IPS-18a (cell line): Measurements from ENCODE around the gene CDCA4.
"Not testable (repeated sequence)": the region's sequence is repeated elsewhere in the genome, so short reads cannot be mapped to it uniquely, and the experiment has no call there.

Experiments used
- H3K27ac ChIP-seq: one replicate; pipeline ENCODE4 v1.5.1; 2013; ENCODE audit warnings: low read length
- H3K27me3 ChIP-seq: one replicate; pipeline ENCODE4 v1.6.1; 2013; ENCODE audit warnings: mild to moderate bottlenecking, low read length; ENCODE audit not compliant: control insufficient read depth, insufficient read depth
- H3K36me3 ChIP-seq: one replicate; pipeline ENCODE4 v1.6.1; 2013; ENCODE audit warnings: low read depth, low read length; ENCODE audit not compliant: control insufficient read depth
- H3K4me1 ChIP-seq: one replicate; pipeline ENCODE4 v1.6.1; 2013; ENCODE audit warnings: low read depth, low read length; ENCODE audit not compliant: control insufficient read depth
- H3K4me3 ChIP-seq: one replicate; pipeline ENCODE4 v1.5.1; 2013; ENCODE audit warnings: low read length
- H3K9ac ChIP-seq: one replicate; pipeline ENCODE4 v1.6.1; 2013; ENCODE audit warnings: mild to moderate bottlenecking, low read length, moderate library complexity
- H3K9me3 ChIP-seq: one replicate; pipeline ENCODE4 v1.6.1; 2013; ENCODE audit warnings: low read depth, low read length; ENCODE audit not compliant: control insufficient read depth

CDCA4 gene

DNA sequence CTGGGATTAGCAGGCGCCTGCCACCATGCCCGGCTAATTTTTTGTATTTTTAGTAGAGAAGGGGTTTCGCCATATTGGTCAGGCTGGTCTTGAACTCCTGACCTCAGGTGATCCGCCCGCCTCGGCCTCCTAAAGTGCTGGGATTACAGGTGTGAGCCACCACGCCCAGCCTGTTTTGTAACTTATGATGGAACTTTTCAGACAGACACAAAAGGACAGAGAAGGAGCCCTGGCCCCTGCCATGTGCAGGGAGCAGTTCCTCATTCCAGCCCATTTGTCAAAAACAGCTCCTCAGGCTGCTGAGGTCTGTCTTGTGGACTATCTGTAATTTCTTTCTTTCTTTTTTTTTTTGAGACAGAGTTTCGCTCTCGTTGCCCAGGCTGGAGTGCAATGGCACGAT is 42.6 kb upstream of the CDCA4 start:
- not testable (repeated sequence) for H3K27me3 ChIP-seq, H3K9me3 ChIP-seq, H3K4me1 ChIP-seq, H3K9ac ChIP-seq, H3K36me3 ChIP-seq, H3K27ac ChIP-seq, H3K4me3 ChIP-seq

GRCh38 chr14:105063056-105063455 is 42.2 kb upstream of the CDCA4 start:
- Histone ChIP-seq H3K4me3 (no peak overlapping the region), H3K9me3 (no peaks in the 10 kb centered on the region), H3K9ac (no peak overlapping the region), H3K4me1 (no peaks in the 10 kb centered on the region), H3K27me3 (no peaks in the 10 kb centered on the region), H3K36me3 (no peaks in the 10 kb centered on the region), H3K27ac (no peak overlapping the region)

DNA sequence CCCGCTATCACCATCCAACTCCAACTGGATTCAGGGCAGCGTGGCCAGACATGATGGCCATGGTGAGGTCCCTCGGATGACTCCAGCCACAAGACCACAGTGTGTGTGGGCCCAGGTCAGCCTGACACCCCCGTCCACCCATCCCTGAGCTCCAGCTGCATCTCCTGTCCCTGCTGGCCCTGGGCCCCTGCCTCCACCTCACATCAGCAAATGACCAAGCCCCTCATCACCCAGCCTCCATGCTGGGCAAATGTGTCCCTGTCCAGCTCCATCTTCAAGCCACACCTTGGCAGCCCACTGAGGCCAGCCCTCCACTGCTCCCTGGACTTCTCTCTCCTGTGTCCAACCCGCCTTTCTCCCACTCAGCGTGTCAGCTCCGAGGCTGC is 41.2 kb upstream of the CDCA4 start:
- Histone ChIP-seq H3K4me3 (no peak overlapping the region), H3K9ac (no peak overlapping the region), H3K27ac (no peak overlapping the region)

GRCh38 chr14:105061428-105062047 is 40.7 kb upstream of the CDCA4 start:
- H3K9me3 ChIP-seq, result no peaks in the 10 kb centered on the region
- H3K36me3 ChIP-seq, result no peaks in the 10 kb centered on the region
- H3K4me1 ChIP-seq, result peaks cover 2% of the 10 kb centered on the region
- H3K4me3 ChIP-seq, result no peak overlapping the region
- H3K27me3 ChIP-seq, result peaks cover 7% of the 10 kb centered on the region
- no peak overlapping the region for H3K27ac ChIP-seq
- no peak overlapping the region for H3K9ac ChIP-seq

More for the DNA sequence above, 41.2 kb upstream of the CDCA4 start:
- Histone ChIP-seq H3K36me3 (no peaks in the 10 kb centered on the region), H3K4me1 (no peaks in the 10 kb centered on the region), H3K27me3 (peaks cover 2% of the 10 kb centered on the region), H3K9me3 (no peaks in the 10 kb centered on the region)

GRCh38 chr14:105060751-105061427 is 40.0 kb upstream of the CDCA4 start:
- no peaks in the 10 kb centered on the region for H3K9me3 ChIP-seq
- peaks cover 14% of the 10 kb centered on the region for H3K27me3 ChIP-seq
- H3K36me3 ChIP-seq, result no peaks in the 10 kb centered on the region
- peaks cover 5% of the 10 kb centered on the region for H3K4me1 ChIP-seq
- H3K4me3 ChIP-seq, result no peak overlapping the region
- no peak overlapping the region for H3K27ac ChIP-seq
- H3K9ac ChIP-seq, result no peak overlapping the region

GRCh38 chr14:105059925-105060565 is 39.2 kb upstream of the CDCA4 start:
- Histone ChIP-seq H3K9me3 (no peaks in the 10 kb centered on the region), H3K4me1 (peaks cover 5% of the 10 kb centered on the region), H3K9ac (no peak overlapping the region), H3K36me3 (no peaks in the 10 kb centered on the region), H3K27ac (no peak overlapping the region), H3K4me3 (no peak overlapping the region), H3K27me3 (peaks cover 22% of the 10 kb centered on the region)

DNA sequence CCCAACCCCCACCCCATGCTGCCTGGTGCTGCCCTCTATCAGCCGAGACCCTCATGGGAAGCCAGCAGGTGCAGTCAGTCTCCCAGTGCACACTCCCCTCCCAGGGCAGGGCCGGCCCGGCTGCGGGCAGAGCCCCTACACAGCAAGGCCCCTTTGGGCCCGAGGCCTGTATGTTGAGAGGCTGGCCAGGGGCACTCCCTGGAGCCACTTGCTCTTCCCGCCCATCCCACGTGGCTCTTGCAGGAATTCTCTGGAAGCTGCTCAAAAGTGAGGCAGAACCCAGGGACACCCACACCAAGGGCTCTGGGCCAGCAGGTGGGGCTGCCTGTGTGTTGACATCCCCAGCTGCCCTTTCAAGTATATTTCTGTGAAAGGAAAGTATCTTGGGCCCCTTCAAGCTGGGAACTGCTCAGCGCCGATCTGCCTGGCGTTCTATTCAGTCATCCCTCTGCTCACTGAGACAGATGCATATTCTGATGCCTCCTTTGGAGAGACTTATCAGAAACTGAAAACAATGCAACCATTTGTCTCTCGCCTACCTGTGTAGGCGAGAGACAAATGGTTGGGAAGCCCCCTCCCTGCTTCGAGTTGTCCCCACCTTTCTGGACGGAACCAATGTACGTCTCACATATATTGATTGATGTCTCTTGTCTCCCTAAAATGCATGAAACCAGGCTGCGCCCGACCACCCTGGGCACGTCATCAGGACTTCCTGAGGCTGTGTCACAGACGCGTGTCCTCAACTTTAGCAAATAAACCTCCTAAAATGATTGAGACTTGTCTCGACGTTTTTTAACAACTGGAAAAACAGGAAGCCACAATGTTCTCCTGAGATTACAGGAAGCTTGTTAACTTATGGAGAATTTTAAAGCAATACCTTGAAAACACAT is 38.4 kb upstream of the CDCA4 start:
- Histone ChIP-seq H3K4me3 (no peak overlapping the region), H3K9ac (no peak overlapping the region), H3K4me1 (peaks cover 5% of the 10 kb centered on the region), H3K27ac (no peak overlapping the region), H3K9me3 (no peaks in the 10 kb centered on the region), H3K27me3 (peaks cover 24% of the 10 kb centered on the region), H3K36me3 (no peaks in the 10 kb centered on the region)

- Histone ChIP-seq H3K4me3 (no peak overlapping the region), H3K9ac (no peak overlapping the region), H3K4me1 (peaks cover 5% of the 10 kb centered on the region), H3K9me3 (no peaks in the 10 kb centered on the region), H3K27me3 (peaks cover 24% of the 10 kb centered on the region), H3K36me3 (no peaks in the 10 kb centered on the region), H3K27ac (no peak overlapping the region)
Observed at GRCh38 chr14:105058521-105059034, 37.7 kb upstream of the CDCA4 start.

DNA sequence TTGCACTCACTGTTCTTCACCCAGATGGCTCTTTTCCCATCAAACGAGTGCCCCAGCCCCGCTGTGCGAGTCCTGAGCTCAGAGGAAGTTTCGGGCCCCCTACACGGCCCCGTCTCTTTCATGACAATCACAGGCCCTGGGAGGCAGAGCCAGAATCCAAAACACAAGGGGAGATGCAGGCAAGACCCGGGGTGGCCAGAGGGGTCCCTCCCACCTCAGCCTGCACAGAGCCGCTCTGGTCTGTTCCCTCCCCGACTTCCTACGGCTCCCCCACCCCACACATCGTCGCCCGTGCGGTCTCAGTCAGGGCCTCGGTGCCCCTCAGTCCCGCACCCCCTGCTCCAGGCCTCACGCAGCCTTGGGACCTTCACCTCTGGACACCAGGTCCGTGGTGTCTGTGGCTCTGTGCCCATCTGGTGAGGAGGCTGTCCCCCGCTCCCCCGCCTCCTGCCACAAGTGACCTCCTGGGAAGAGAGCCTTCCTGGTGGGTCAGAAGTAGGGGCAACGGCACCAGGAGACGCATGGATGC is 35.5 kb upstream of the CDCA4 start:
- Histone ChIP-seq H3K27ac (no peak overlapping the region), H3K4me3 (peak overlapping the region; percentile 27), H3K4me1 (peaks cover 5% of the 10 kb centered on the region), H3K9ac (no peak overlapping the region), H3K27me3 (peaks cover 24% of the 10 kb centered on the region), H3K9me3 (no peaks in the 10 kb centered on the region), H3K36me3 (no peaks in the 10 kb centered on the region)

GRCh38 chr14:105055736-105056302 is 34.9 kb upstream of the CDCA4 start:
- peaks cover 24% of the 10 kb centered on the region for H3K27me3 ChIP-seq

DNA sequence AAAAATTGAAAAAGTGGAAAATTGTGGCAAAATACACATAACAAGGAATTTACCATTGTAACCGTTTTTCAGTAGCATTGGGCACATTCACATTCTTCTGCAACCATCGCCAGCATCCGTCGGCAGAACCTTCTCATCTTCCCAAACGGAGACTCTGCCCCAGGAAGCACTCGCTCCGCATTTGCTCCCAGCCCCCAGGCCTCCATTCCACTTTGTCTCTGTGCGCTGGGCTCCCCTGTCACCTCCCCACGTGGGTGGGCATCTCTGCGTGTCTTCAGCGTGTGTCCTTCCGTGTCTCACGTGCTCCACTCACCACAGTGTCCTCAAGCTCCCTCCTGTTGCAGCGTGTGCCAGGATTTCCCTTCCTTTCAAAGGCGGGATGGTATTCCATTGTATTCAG is 34.5 kb upstream of the CDCA4 start:
- no peaks in the 10 kb centered on the region for H3K9me3 ChIP-seq
- no peak overlapping the region for H3K4me3 ChIP-seq
- peaks cover 24% of the 10 kb centered on the region for H3K27me3 ChIP-seq
- no peak overlapping the region for H3K27ac ChIP-seq
- H3K4me1 ChIP-seq, result peaks cover 5% of the 10 kb centered on the region
- H3K9ac ChIP-seq, result no peak overlapping the region
- H3K36me3 ChIP-seq, result no peaks in the 10 kb centered on the region

More at GRCh38 chr14:105055736-105056302, 34.9 kb upstream of the CDCA4 start:
- no peak overlapping the region for H3K9ac ChIP-seq
- no peak overlapping the region for H3K27ac ChIP-seq
- no peaks in the 10 kb centered on the region for H3K36me3 ChIP-seq
- H3K9me3 ChIP-seq, result no peaks in the 10 kb centered on the region
- peaks cover 5% of the 10 kb centered on the region for H3K4me1 ChIP-seq
- H3K4me3 ChIP-seq, result peak overlapping the region; percentile 27
